ENCODE measurements around the gene IDH3G. TPM values are rescaled to one million over a fixed set of nuclear protein-coding genes. Genes with fewer than 3 reads are reported as not detected.

The IDH3G gene
- total RNA-seq, 1 experiment from 2014 or later = 71.2 TPM

GRCh38 chrX:153807976-153808375 is 13.8 kb upstream of the IDH3G start:
- Mint-ChIP-seq H3K4me1 (ENCODE audit: low read depth, unreplicated experiment) (no peaks in the 10 kb centered on the region), H3K27ac (ENCODE audit: unreplicated experiment) (no peak overlapping the region), H3K27me3 (ENCODE audit: unreplicated experiment) (peaks cover 85% of the 10 kb centered on the region), H3K36me3 (ENCODE audit: insufficient read depth, unreplicated experiment) (peaks cover under 1% of the 10 kb centered on the region), H3K9me3 (ENCODE audit: low read depth, unreplicated experiment) (no peaks in the 10 kb centered on the region), H3K4me3 (ENCODE audit: low read depth, unreplicated experiment) (no peak overlapping the region)
- DNase-seq = no peak
- intact Hi-C loops (cut with micrococcal nuclease; ENCODE audit: unreplicated experiment) = no loop called here
- CTCF ChIA-PET = no interaction called here
- no peak for TF ChIP-seq CTCF (IDR thresholded peaks at IDR 0.05; ENCODE audit: unreplicated experiment)
- no TSS peak for BruUV-seq (replicated peaks)

- Mint-ChIP-seq H3K4me1 (ENCODE audit: low read depth, unreplicated experiment) (no peaks in the 10 kb centered on the region), H3K27ac (ENCODE audit: unreplicated experiment) (no peak overlapping the region), H3K27me3 (ENCODE audit: unreplicated experiment) (peaks cover 84% of the 10 kb centered on the region), H3K36me3 (ENCODE audit: insufficient read depth, unreplicated experiment) (peaks cover 4% of the 10 kb centered on the region), H3K9me3 (ENCODE audit: low read depth, unreplicated experiment) (no peaks in the 10 kb centered on the region), H3K4me3 (ENCODE audit: low read depth, unreplicated experiment) (no peak overlapping the region)
- BruUV-seq (replicated peaks) = no TSS peak
- DNase-seq = no peak
- CTCF ChIA-PET = interaction anchor here (0.6 kb wide), 1 partner anchor 43 kb away, joined by 4 read pairs; no protein-coding TSS in a partner anchor
- TF ChIP-seq CTCF (IDR thresholded peaks at IDR 0.05; ENCODE audit: unreplicated experiment) = no peak
- intact Hi-C loops (cut with micrococcal nuclease; ENCODE audit: unreplicated experiment) = no loop called here
These were observed 12.9 kb upstream of the IDH3G start for GRCh38 chrX:153806999-153807575.

- Mint-ChIP-seq H3K4me3 (ENCODE audit: low read depth, unreplicated experiment) (no peak overlapping the region), H3K36me3 (ENCODE audit: insufficient read depth, unreplicated experiment) (peaks cover 14% of the 10 kb centered on the region), H3K27ac (ENCODE audit: unreplicated experiment) (no peak overlapping the region), H3K27me3 (ENCODE audit: unreplicated experiment) (peaks cover 69% of the 10 kb centered on the region), H3K9me3 (ENCODE audit: low read depth, unreplicated experiment) (no peaks in the 10 kb centered on the region), H3K4me1 (ENCODE audit: low read depth, unreplicated experiment) (no peaks in the 10 kb centered on the region)
- intact Hi-C loops (cut with micrococcal nuclease; ENCODE audit: unreplicated experiment) = no loop called here
- no peak for TF ChIP-seq CTCF (IDR thresholded peaks at IDR 0.05; ENCODE audit: unreplicated experiment)
- no peak for DNase-seq
- no TSS peak for BruUV-seq (replicated peaks)
- CTCF ChIA-PET = no interaction called here
These were observed 11.3 kb upstream of the IDH3G start for GRCh38 chrX:153805436-153805835.

- CTCF ChIA-PET = interaction anchor here (0.6 kb wide), 1 partner anchor 138 kb away, joined by 6 read pairs; no protein-coding TSS in a partner anchor
- H3K27me3 Mint-ChIP-seq (ENCODE audit: unreplicated experiment) = peaks cover 61% of the 10 kb centered on the region
- no peak for TF ChIP-seq CTCF (IDR thresholded peaks at IDR 0.05; ENCODE audit: unreplicated experiment)
- H3K9me3 Mint-ChIP-seq (ENCODE audit: low read depth, unreplicated experiment) = no peaks in the 10 kb centered on the region
- peaks cover 22% of the 10 kb centered on the region for H3K36me3 Mint-ChIP-seq (ENCODE audit: insufficient read depth, unreplicated experiment)
- no peak for DNase-seq
- H3K4me3 Mint-ChIP-seq (ENCODE audit: low read depth, unreplicated experiment) = no peak overlapping the region
- intact Hi-C loops (cut with micrococcal nuclease; ENCODE audit: unreplicated experiment) = no loop called here
- no TSS peak for BruUV-seq (replicated peaks)
- no peak overlapping the region for H3K27ac Mint-ChIP-seq (ENCODE audit: unreplicated experiment)
- H3K4me1 Mint-ChIP-seq (ENCODE audit: low read depth, unreplicated experiment) = no peaks in the 10 kb centered on the region
These were observed 10.4 kb upstream of the IDH3G start for GRCh38 chrX:153804621-153805020.
